Heart left ventricle (tissue), 16 donors: ENCODE data around the gene GALNT18. TPM values are rescaled to one million over a fixed set of nuclear protein-coding genes. Genes with fewer than 3 reads are reported as not detected.
"Not testable (repeated sequence)": the region's sequence is repeated elsewhere in the genome, so short reads cannot be mapped to it uniquely, and the experiment has no call there.

Experiments
- ATAC-seq, 4 donors: fragments of 200-7000 bp; cut with Tn5 transposase; one replicate each; pipeline ENCODE4 v1.9.1; 2020 to 2022; ENCODE audit warnings: moderate library complexity in 4 of 4, mild to moderate bottlenecking in 3 of 4, moderate number of reproducible peaks in 1 of 4
- DNase-seq, 5 donors: peaks; one replicate each; pipeline ENCODE4 v3.0.0-alpha.2; 2020
- H3K27ac ChIP-seq, 12 donors: fragments of 200-600 bp; sonication (generic) in 4 of 12; one replicate each; pipeline versions ENCODE4 v1.5.0 to v1.8.0; 2016 to 2022; ENCODE audit warnings: mild to moderate bottlenecking in 2 of 12
- H3K27me3 ChIP-seq, 9 donors: fragments of 200-600 bp; sonication (generic) in 2 of 9; one replicate each; pipeline versions ENCODE4 v1.5.1 to v1.8.0; 2016 to 2022; ENCODE audit warnings: mild to moderate bottlenecking in 3 of 9
- H3K36me3 ChIP-seq, 9 donors: fragments of 200-600 bp; sonication (generic) in 2 of 9; one replicate each; pipeline versions ENCODE4 v1.5.0 to v1.8.0; 2018 to 2022; ENCODE audit warnings: mild to moderate bottlenecking in 2 of 9
- H3K4me1 ChIP-seq, 12 donors: fragments of 200-600 bp; sonication (generic) in 4 of 12; one replicate each; pipeline versions ENCODE4 v1.5.0 to v1.8.0; 2016 to 2022; ENCODE audit warnings: mild to moderate bottlenecking in 3 of 12
- H3K4me3 ChIP-seq, 12 donors: fragments of 200-600 bp; sonication (generic) in 4 of 12; one replicate each; pipeline versions ENCODE4 v1.5.0 to v1.8.0; 2017 to 2022; ENCODE audit warnings: mild to moderate bottlenecking in 9 of 12, moderate library complexity in 4 of 12
- H3K9me3 ChIP-seq, 12 donors: fragments of 200-600 bp; sonication (generic) in 4 of 12; one replicate each; pipeline versions ENCODE4 v1.5.0 to v1.8.0; 2016 to 2022; ENCODE audit warnings: mild to moderate bottlenecking in 1 of 12
- CTCF ChIP-seq, 12 donors: fragments of 200-600 bp; sonication (generic) in 4 of 12; IDR thresholded peaks; one replicate each; pipeline versions ENCODE4 v1.5.0 to v1.8.0; 2018 to 2022; ENCODE audit warnings: antibody characterized with exemption in 12 of 12, mild to moderate bottlenecking in 5 of 12
- POLR2A ChIP-seq, 2 donors: fragments of 450-650 bp; IDR thresholded peaks; one replicate each; pipeline ENCODE4 v1.6.1; 2017; ENCODE audit warnings: antibody characterized with exemption in 2 of 2, mild to moderate bottlenecking in 2 of 2, moderate library complexity in 2 of 2
- WGBS, 4 donors: extraction: QIAGEN DNeasy Blood & Tissue Kit in 2 of 4; methylation state at CpG; one replicate each; pipeline versions ENCODE4 v1.1.5 to v1.1.7; 2013 to 2018; 5-methylcytosine and 5-hydroxymethylcytosine counted together
- intact Hi-C, 10 donors: fragments of 100-400 bp; cut with DNase I; formaldehyde crosslinking; loops; one replicate each; pipeline versions ENCODE4 v1.11.1 to v1.14.2; 2022
- polyA plus RNA-seq, 2 donors: library from polyadenylated mRNA; stranded (reverse); fragments of 200-250 nt; gene quantifications; one replicate each; pipeline ENCODE4 v1.2.3, GENCODE V29; 2013
- total RNA-seq, 9 donors: library from RNA; depleted of rRNA in 2 of 9; stranded (reverse); fragments of >200 nt in 2 of 9; fragmentation: NEBNext Ultra II Directional in 3 of 9; extraction: Animal tissue kit (Norgen Biotek cat#: 25700) in 3 of 9; gene quantifications; one replicate each; pipeline versions ENCODE4 v1.1.0 to v1.2.4, GENCODE V29; 2016 to 2023
- donor health status: ischemic (EF 13 %, LVEDD 7.1; RV severe dilation, severe dysfunction).
- donor health status: healthy with polysubstance abuse.
- donor health status: DM: no; HTN: yes; CAD: no.
- donor health status: DM: no; HTN: no; CAD: no.
- donor health status: ischemic (EF 25% LVEDD 6.9; RV normal size, moderate dysfunction).
- donor health status: ischemic (EF 25% LVEDD 5.7; RV mildly dilated, moderate dysfunction).
- donor health status: healthy.
- donor health status: DM: yes; HTN: yes; CAD: no.
- donor health status: ischemic (EF 35%, LVEDD 5.7; RV mildly dilated, moderate dysfunction).
- donor health status: nonischemic (EF 11% LVEDD 7.7; RV severe dilation, severe dysfunction).
- donor health status: DM: yes; HTN: yes; CAD: no.
- donor health status: PGD.
- donor health status: ischemic (EF 29% LVEDD 5.4; RV normal size, mild dysfunction).
- donor health status: nonischemic (EF 23%, LVEDD 6.1; RV moderate dilation, normal function).

GALNT18 gene
- total and polyA plus RNA-seq, 11 donors: 9.0 to 31.8 (median 17.3) TPM

GRCh38 chr11:11363674-11364073, 258.1 kb downstream of the GALNT18 start:
- Histone ChIP-seq H3K27me3 (peaks cover 0 to 3% (median 0%) of the 10 kb centered on the region in 9 donors), H3K4me1 (peaks cover 0 to 8% (median 0%) of the 10 kb centered on the region in 12 donors), H3K36me3 (peaks cover 0 to 10% (median 0%) of the 10 kb centered on the region in 9 donors), H3K4me3 (no peak overlapping the region), H3K9me3 (peaks cover 0 to 9% (median 1%) of the 10 kb centered on the region in 12 donors), H3K27ac (no peak overlapping the region)
- intact Hi-C loops: no loop called here
- no peak for ATAC-seq
- TF ChIP-seq CTCF (IDR thresholded peaks at IDR 0.05) (no peak), POLR2A (IDR thresholded peaks at IDR 0.05) (no peak)
- DNase-seq: no peak

GRCh38 chr11:11359611-11360010, 262.2 kb downstream of the GALNT18 start:
- Histone ChIP-seq H3K27ac (no peak overlapping the region), H3K36me3 (peaks cover 0 to 9% (median 0%) of the 10 kb centered on the region in 9 donors), H3K4me3 (no peak overlapping the region), H3K9me3 (no peaks in the 10 kb centered on the region), H3K4me1 (peaks cover 0 to 8% (median 0%) of the 10 kb centered on the region in 12 donors), H3K27me3 (peaks cover 0 to 3% (median 0%) of the 10 kb centered on the region in 9 donors)
- no peak for ATAC-seq
- TF ChIP-seq CTCF (IDR thresholded peaks at IDR 0.05) (no peak), POLR2A (IDR thresholded peaks at IDR 0.05) (no peak)
- intact Hi-C loops: no loop called here
- no peak for DNase-seq
- WGBS, 4 donors: 82 to 89% (median 85%) methylated on average over 3 of the region's 3 CpGs

- intact Hi-C loops: no loop called here
- H3K27ac ChIP-seq: no peak overlapping the region
- WGBS, 4 donors: 91 to 97% (median 92%) methylated on average over 9 of the region's 9 CpGs
- H3K4me1 ChIP-seq: peaks cover 0 to 8% (median 0%) of the 10 kb centered on the region in 12 donors
- no peak for TF ChIP-seq CTCF (IDR thresholded peaks at IDR 0.05)
- DNase-seq (no peak), ATAC-seq (no peak)
- H3K36me3 ChIP-seq: peaks cover 0 to 9% (median 0%) of the 10 kb centered on the region in 9 donors
- no peaks in the 10 kb centered on the region for H3K9me3 ChIP-seq
- H3K4me3 ChIP-seq: no peak overlapping the region
- H3K27me3 ChIP-seq: peaks cover 0 to 3% (median 0%) of the 10 kb centered on the region in 9 donors
Measured at GRCh38 chr11:11356842-11357241, 265.0 kb downstream of the GALNT18 start.

- H3K27ac ChIP-seq, DNase-seq, H3K27me3 ChIP-seq, H3K9me3 ChIP-seq, H3K4me3 ChIP-seq, intact Hi-C loops, H3K36me3 ChIP-seq: not testable (repeated sequence)
- peak in 3 of 4 donors; percentile 16 to 64 (median 43) for ATAC-seq
- H3K4me1 ChIP-seq: peaks cover 0 to 37% (median 28%) of the 10 kb centered on the region in 12 donors
- WGBS, 4 donors: 82 to 85% (median 83%) methylated on average over 11 of the region's 11 CpGs
Measured at GRCh38 chr11:11352878-11353277, 268.9 kb downstream of the GALNT18 start, which contains the start of gene CSNK2A3. TSS of gene CSNK2A3 (minus strand) at chr11:11353250. CDS start at chr11:11353119, 131 bp downstream.

- DNase-seq, intact Hi-C loops, H3K4me3 ChIP-seq, H3K27ac ChIP-seq, H3K9me3 ChIP-seq, H3K36me3 ChIP-seq, H3K27me3 ChIP-seq: not testable (repeated sequence)
- peak in 3 of 4 donors; percentile 2 to 17 (median 14) for ATAC-seq
- 72 to 86% (median 79%) methylated on average over 6 to 10 of the region's 10 CpGs for WGBS, 4 donors
- peaks cover 0 to 47% (median 32%) of the 10 kb centered on the region in 12 donors for H3K4me1 ChIP-seq
Measured at GRCh38 chr11:11351851-11352250, 270.0 kb downstream of the GALNT18 start.
